ENCODE measurements around the gene NRXN2.

GRCh38 chr11:64560941-64561340, 162.1 kb downstream of the NRXN2 start:
- TF ChIP-seq CTCF (IDR thresholded peaks at IDR 0.05 in 2 of 3, conservative IDR thresholded peaks at IDR 0.05 in 1 of 3; ENCODE audit: control insufficient read depth in 2 of 3, extremely low read depth in 1 of 3, insufficient read depth in 1 of 3, low read depth in 3 of 3, low read length in 3 of 3) (no peak), FOXK2 (IDR thresholded peaks at IDR 0.05) (no peak), ASH2L (IDR thresholded peaks at IDR 0.05; ENCODE audit: borderline replicate concordance, low read depth) (no peak), CREB1 (IDR thresholded peaks at IDR 0.05; ENCODE audit: low read depth) (no peak), RFX5 (IDR thresholded peaks at IDR 0.05; ENCODE audit: low read depth, low read length) (no peak), JUND (IDR thresholded peaks at IDR 0.05; ENCODE audit: low read depth, low read length) (no peak), ZZZ3 (IDR thresholded peaks at IDR 0.05; ENCODE audit: control insufficient read depth, insufficient read length, low read depth) (no peak), CHD2 (IDR thresholded peaks at IDR 0.05; ENCODE audit: borderline replicate concordance, low read depth, low read length) (no peak), SMC3 (IDR thresholded peaks at IDR 0.05; ENCODE audit: borderline replicate concordance, low read length) (no peak)
